Gastrocnemius medialis (tissue), 4 donors: ENCODE data around the gene TADA2A. TPM values are rescaled to one million over a fixed set of nuclear protein-coding genes. Genes with fewer than 3 reads are reported as not detected.
A peak's percentile ranks its signal among the peaks of the same experiment; 100 is the strongest.

Source experiments
- ATAC-seq, 2 donors: fragments of 150-250 bp; one replicate each; pipeline ENCODE4 v1.9.1; 2016
- DNase-seq, 2 donors: peaks; one replicate each; pipeline ENCODE4 v3.0.0-alpha.2; 2019
- H3K27ac ChIP-seq, 4 donors: fragments of 200-600 bp; sonication (generic); 1 replicate in 1 of 4; 2 replicates in 3 of 4; pipeline ENCODE4 v1.5.1; 2016 to 2018; ENCODE audit warnings: mild to moderate bottlenecking in 2 of 4, moderate library complexity in 1 of 4
- H3K27me3 ChIP-seq, 3 donors: fragments of 200-600 bp; sonication (generic) in 2 of 3; 1 replicate in 1 of 3; 2 replicates in 2 of 3; pipeline versions ENCODE4 v1.5.1 to v1.6.0; 2016 to 2019; ENCODE audit warnings: mild to moderate bottlenecking in 1 of 3, moderate library complexity in 1 of 3
- H3K36me3 ChIP-seq, 2 donors: fragments of 200-600 bp; sonication (generic) in 1 of 2; one replicate each; pipeline ENCODE4 v1.5.1; 2017 to 2018
- H3K4me1 ChIP-seq, 2 donors: fragments of 200-600 bp; sonication (generic) in 1 of 2; one replicate each; pipeline ENCODE4 v1.5.1; 2016 to 2017; ENCODE audit warnings: mild to moderate bottlenecking in 2 of 2
- H3K4me3 ChIP-seq, 4 donors: fragments of 200-600 bp; sonication (generic) in 3 of 4; 1 replicate in 1 of 4; 2 replicates in 3 of 4; pipeline ENCODE4 v1.5.1; 2016 to 2019; ENCODE audit warnings: mild to moderate bottlenecking in 2 of 4
- H3K9me3 ChIP-seq, 3 donors: fragments of 200-600 bp; sonication (generic) in 2 of 3; 1 replicate in 1 of 3; 2 replicates in 2 of 3; pipeline ENCODE4 v1.5.1; 2016 to 2019
- CTCF ChIP-seq, 5 experiments: fragments of 450-650 bp in 3 of 5; fragments of 200-600 bp in 2 of 5; sonication (generic) in 2 of 5; IDR thresholded peaks in 4 of 5; conservative IDR thresholded peaks in 1 of 5; 1 replicate in 4 of 5; 2 replicates in 1 of 5; pipeline ENCODE4 v1.5.1; 2016 to 2019; ENCODE audit warnings: antibody characterized with exemption in 5 of 5, mild to moderate bottlenecking in 3 of 5, moderate library complexity in 3 of 5
- POLR2A ChIP-seq, 2 donors: fragments of 450-650 bp; IDR thresholded peaks; one replicate each; pipeline ENCODE4 v1.6.1; 2017; ENCODE audit warnings: antibody characterized with exemption in 2 of 2, mild to moderate bottlenecking in 2 of 2, moderate library complexity in 2 of 2
- in situ Hi-C, 4 donors: fragments of 200-750 bp; cut with MboI; loops; one replicate each; pipeline versions ENCODE4 v1.15.0 to v1.8.0; 2017; ENCODE audit warnings: low sequenced_read_pairs in 4 of 4
- intact Hi-C: fragments of 100-400 bp; cut with DNase I; formaldehyde crosslinking; loops from one replicate; pipeline ENCODE4 v1.15.1; 2023; ENCODE audit warnings: low total_unique reads
- total RNA-seq, 4 donors: library from RNA; depleted of rRNA; stranded (reverse); fragments of >200 nt; gene quantifications; one replicate each; pipeline versions ENCODE4 v1.1.0 to v1.2.3, GENCODE V29; 2016

Gene TADA2A
- total RNA-seq, result 10 to 100 TPM in 3 of 4 donors, 1 to 10 TPM in 1; 9.7 to 18.4 (median 14.8) TPM

GRCh38 chr17:37406635-37407461 lies at the start of gene TADA2A, which contains the start of gene ACACA:
Gene TADA2A (plus strand): TSS chr17:37406886. CDS start chr17:37411366, 4,480 bp downstream.
Gene ACACA (minus strand): TSS chr17:37406836. CDS start chr17:37406299, 537 bp downstream.
- peaks cover 16 to 22% of the 10 kb centered on the region in 2 donors for H3K4me1 ChIP-seq
- intact Hi-C loops, result loop anchor here (1.0 to 5.0 kb wide), 3 partner anchors 48 to 460 kb away; partner anchors contain the start of gene AATF
- H3K27ac ChIP-seq, result peak within 1 kb of the TSS; percentile 95 to 97 (median 96)
- H3K27me3 ChIP-seq, result no peaks in the 10 kb centered on the region
- ATAC-seq (peak; percentile 84 to 86), DNase-seq (peak; percentile 48 to 73)
- TF ChIP-seq CTCF (IDR thresholded peaks at IDR 0.05 in 4 of 5, conservative IDR thresholded peaks at IDR 0.05 in 1 of 5), result peak in 3 of 5 experiments; percentile 10 to 24 (median 17)
- peak; percentile 63 to 69 for TF ChIP-seq POLR2A (IDR thresholded peaks at IDR 0.05)
- peak within 1 kb of the TSS; percentile 85 to 95 (median 92) for H3K4me3 ChIP-seq
- H3K36me3 ChIP-seq, result peaks cover 0 to 11% of the 10 kb centered on the region in 2 donors
- in situ Hi-C loops, result no loop called here
- no peaks in the 10 kb centered on the region for H3K9me3 ChIP-seq

- DNase-seq (peak; percentile 30 to 51), ATAC-seq (peak; percentile 22 to 42)
- peak overlapping the region; percentile 93 to 98 (median 96) for H3K27ac ChIP-seq
- no peaks in the 10 kb centered on the region for H3K27me3 ChIP-seq
- in situ Hi-C loops, result no loop called here
- no peaks in the 10 kb centered on the region for H3K9me3 ChIP-seq
- peak overlapping the region; percentile 86 to 96 (median 94) for H3K4me3 ChIP-seq
- TF ChIP-seq POLR2A (IDR thresholded peaks at IDR 0.05) (no peak), CTCF (IDR thresholded peaks at IDR 0.05 in 4 of 5, conservative IDR thresholded peaks at IDR 0.05 in 1 of 5) (no peak)
- peaks cover 19 to 22% of the 10 kb centered on the region in 2 donors for H3K4me1 ChIP-seq
- H3K36me3 ChIP-seq, result no peaks in the 10 kb centered on the region
- intact Hi-C loops, result no loop called here
These were observed 48.4 kb upstream of the TADA2A start for GRCh38 chr17:37358098-37358829.

GRCh38 chr17:37358830-37359681 lies 47.6 kb upstream of the TADA2A start:
- ATAC-seq, result peak; percentile 87
- H3K27ac ChIP-seq, result peak overlapping the region; percentile 93 to 98 (median 96)
- H3K4me3 ChIP-seq, result peak overlapping the region; percentile 86 to 96 (median 94)
- H3K4me1 ChIP-seq, result peaks cover 19 to 22% of the 10 kb centered on the region in 2 donors
- intact Hi-C loops (loop anchor here (1.0 kb wide), 4 partner anchors 32 to 411 kb away; partner anchors contain the start of genes AATF, ACACA and TADA2A), in situ Hi-C loops (no loop called here)
- DNase-seq, result peak; percentile 89 to 96
- H3K9me3 ChIP-seq, result no peaks in the 10 kb centered on the region
- H3K36me3 ChIP-seq, result no peaks in the 10 kb centered on the region
- H3K27me3 ChIP-seq, result no peaks in the 10 kb centered on the region
- TF ChIP-seq POLR2A (IDR thresholded peaks at IDR 0.05) (peak; percentile 87 to 93), CTCF (IDR thresholded peaks at IDR 0.05 in 4 of 5, conservative IDR thresholded peaks at IDR 0.05 in 1 of 5) (peak in 4 of 5 experiments; percentile 31 to 65 (median 59))

- Histone ChIP-seq H3K36me3 (no peaks in the 10 kb centered on the region), H3K4me1 (peaks cover 19 to 22% of the 10 kb centered on the region in 2 donors), H3K27me3 (no peaks in the 10 kb centered on the region), H3K9me3 (no peaks in the 10 kb centered on the region), H3K4me3 (peak overlapping the region; percentile 62 to 95 (median 78)), H3K27ac (peak overlapping the region; percentile 93 to 98 (median 96))
- ATAC-seq, result peak in 1 of 2 donors; percentile 15
- intact Hi-C loops, result loop anchor here (1.0 kb wide), 4 partner anchors 32 to 411 kb away; partner anchors contain the start of genes AATF, ACACA and TADA2A
- no peak for DNase-seq
- no peak for TF ChIP-seq CTCF (IDR thresholded peaks at IDR 0.05 in 4 of 5, conservative IDR thresholded peaks at IDR 0.05 in 1 of 5)
- no peak for TF ChIP-seq POLR2A (IDR thresholded peaks at IDR 0.05)
- in situ Hi-C loops, result no loop called here
These were observed 47.0 kb upstream of the TADA2A start for GRCh38 chr17:37359682-37360188.
